Stimulated activated CD4-positive, alpha-beta T cell treated with anti-CD3 and anti-CD28 coated beads, Interleukin-12 subunit alpha, Interleukin-12 subunit beta, amount 100 ng/mL, for 48 hours (primary cell): ENCODE results near the gene EBP.
A peak's percentile ranks its signal among the peaks of the same experiment; 100 is the strongest.

ENCODE experiments used
- DNase-seq, 3 donors: peaks; one replicate each; pipeline ENCODE4 v3.0.0-alpha.2; 2020; ENCODE audit warnings: low read depth in 2 of 3, low spot score in 1 of 3

EBP gene

DNA sequence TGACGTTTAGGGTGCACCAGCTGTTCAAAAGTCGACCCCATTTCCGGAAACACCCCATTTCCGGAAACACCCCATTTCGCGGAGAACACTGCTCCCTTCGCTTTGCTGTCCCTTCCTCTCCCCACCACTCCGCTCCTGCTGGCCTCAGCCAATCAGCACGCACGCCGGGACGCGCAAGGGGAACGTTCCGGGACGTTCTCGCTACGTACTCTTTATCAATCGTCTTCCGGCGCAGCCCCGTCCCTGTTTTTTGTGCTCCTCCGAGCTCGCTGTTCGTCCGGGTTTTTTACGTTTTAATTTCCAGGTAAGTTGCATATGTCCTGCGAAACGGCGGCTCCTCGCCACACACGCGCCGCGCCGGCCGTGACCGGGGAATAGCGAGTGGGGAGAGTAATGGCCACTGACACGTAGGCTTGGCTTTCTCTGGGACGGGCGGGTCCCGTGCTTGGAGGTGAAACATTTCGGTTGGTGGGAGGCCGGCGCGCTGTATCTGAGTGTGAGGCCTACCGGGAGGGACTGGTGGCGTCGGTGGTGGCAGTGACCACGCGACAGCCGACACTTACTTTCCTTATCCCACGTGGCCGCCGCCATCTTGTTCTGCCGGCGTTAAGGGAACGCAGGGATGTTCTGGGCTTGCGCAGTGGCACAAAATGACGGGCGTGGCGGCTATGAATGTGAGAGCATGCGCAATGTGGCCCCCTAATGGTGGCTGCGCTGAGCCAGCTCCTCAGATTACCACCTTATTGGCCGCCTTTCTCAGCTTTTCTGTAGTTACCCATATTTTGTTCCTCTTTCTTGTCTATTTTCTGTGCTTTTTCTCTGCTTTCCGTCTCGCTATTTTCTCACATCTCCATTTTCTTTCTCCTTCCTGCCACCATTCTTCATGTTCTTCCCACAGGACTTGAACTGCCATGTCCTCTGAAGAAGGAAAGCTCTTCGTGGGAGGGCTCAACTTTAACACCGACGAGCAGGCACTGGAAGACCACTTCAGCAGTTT lies 53.0 kb downstream of the EBP start, which contains the start of gene RBM3:
Gene RBM3 (plus strand): TSS at position 215 of the 997 bp plus-strand sequence. CDS start 697 bp downstream, at position 912.
- DNase-seq, result peak; percentile 80 to 89 (median 85)

DNA sequence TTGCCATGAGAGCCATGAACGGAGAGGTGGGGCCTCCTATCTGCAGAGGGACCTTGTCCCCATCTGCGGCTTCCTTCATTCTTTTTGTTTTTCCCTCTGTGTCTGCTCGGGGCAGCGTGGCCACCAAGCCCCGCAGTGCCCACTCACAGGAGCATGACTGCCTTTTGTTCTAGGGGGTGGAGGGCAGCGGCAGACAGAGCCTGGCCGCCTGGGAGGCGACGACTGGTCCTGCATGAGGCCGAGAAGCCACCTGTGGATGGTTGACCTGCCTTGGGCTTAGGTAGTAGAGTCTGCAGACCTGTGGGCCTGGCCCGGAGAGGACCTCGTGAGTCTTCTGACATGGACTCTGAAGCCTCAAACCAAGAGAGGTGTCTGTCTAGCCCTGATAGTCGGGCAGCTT lies 54.0 kb downstream of the EBP start:
- no peak for DNase-seq

DNA sequence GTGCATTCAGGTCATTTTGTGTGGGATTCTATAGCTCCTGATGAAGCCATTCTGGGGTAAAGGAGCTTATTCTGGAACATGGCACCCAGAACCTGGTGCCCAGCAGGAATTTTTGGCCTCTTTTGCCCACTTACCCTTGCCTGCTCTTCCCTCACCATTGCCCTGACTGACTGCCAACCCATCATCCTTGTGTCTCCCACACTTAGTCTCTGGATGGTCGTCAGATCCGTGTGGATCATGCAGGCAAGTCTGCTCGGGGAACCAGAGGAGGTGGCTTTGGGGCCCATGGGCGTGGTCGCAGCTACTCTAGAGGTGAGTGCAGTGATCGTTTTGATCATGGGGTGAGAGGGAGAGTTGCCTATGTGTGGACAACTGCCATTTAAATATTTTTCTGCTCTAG lies 54.5 kb downstream of the EBP start:
- no peak for DNase-seq
